B cell (primary cell): ENCODE results near the gene TIGD1. TPM values are rescaled to one million over a fixed set of nuclear protein-coding genes. Genes with fewer than 3 reads are reported as not detected.

ENCODE experiments used
- ATAC-seq: fragments of 200-7000 bp; cut with Tn5 transposase; one replicate; pipeline ENCODE4 v1.10.0; 2021; ENCODE audit warnings: low read depth, mild to moderate bottlenecking, moderate number of reproducible peaks, moderate library complexity
- CTCF ChIA-PET: fragments of 350-600 bp; sonication (Branson Sonifier 250); formaldehyde crosslinking; loops from one replicate; lab custom pipeline; 2021; ENCODE audit warnings: antibody characterized with exemption, inconsistent platforms; lab: Charles Lee
- POLR2A ChIA-PET: fragments of 350-600 bp; sonication (Branson Sonifier 250); formaldehyde crosslinking; loops from one replicate; lab custom pipeline; 2021; ENCODE audit warnings: antibody characterized with exemption; lab: Charles Lee
- DNase-seq: peaks from one replicate; pipeline ENCODE4 v3.0.0; 2013
- H2AFZ ChIP-seq: 2 replicates; pipeline ENCODE4 v1.6.1; 2012; ENCODE audit warnings: mild to moderate bottlenecking, low read depth, low read length; ENCODE audit not compliant: insufficient read depth, poor library complexity, severe bottlenecking
- H3K27ac ChIP-seq, 2 donors: 1 replicate in 1 of 2; 2 replicates in 1 of 2; pipeline ENCODE4 v1.5.1; 2012 to 2013; ENCODE audit warnings: low read length in 2 of 2, mild to moderate bottlenecking in 2 of 2, moderate library complexity in 1 of 2
- H3K27me3 ChIP-seq, 4 experiments: fragments of 200-600 bp in 1 of 4; sonication (generic) in 1 of 4; replicated peaks in 1 of 4; 1 replicate in 2 of 4; 2 replicates in 2 of 4; pipeline versions ENCODE4 v1.6.1 to v1.7.0; 2013 to 2016; ENCODE audit warnings: low read length in 3 of 4, mild to moderate bottlenecking in 2 of 4, mixed read lengths in 1 of 4, moderate library complexity in 1 of 4; ENCODE audit not compliant: insufficient read depth in 4 of 4, control insufficient read depth in 3 of 4; ENCODE audit errors: control extremely low read depth in 1 of 4
- H3K36me3 ChIP-seq, 2 experiments: replicated peaks in 1 of 2; 1 replicate in 1 of 2; 2 replicates in 1 of 2; pipeline versions ENCODE4 v1.6.1 to v1.7.1; 2013; ENCODE audit warnings: low read length in 1 of 2; ENCODE audit not compliant: insufficient read depth in 2 of 2, control insufficient read depth in 1 of 2; ENCODE audit errors: control extremely low read depth in 1 of 2, extremely low read depth in 1 of 2
- H3K4me1 ChIP-seq, 2 donors: fragments of 200-600 bp in 1 of 2; sonication (generic) in 1 of 2; 1 replicate in 1 of 2; 2 replicates in 1 of 2; pipeline versions ENCODE4 v1.5.1 to v1.6.1; 2013 to 2017; ENCODE audit warnings: low read length in 2 of 2; ENCODE audit not compliant: control insufficient read depth in 2 of 2, insufficient read depth in 2 of 2
- H3K4me2 ChIP-seq: replicated peaks from 2 replicates; pipeline ENCODE3; 2012; ENCODE audit warnings: mild to moderate bottlenecking, low read depth, low read length; ENCODE audit not compliant: poor library complexity, severe bottlenecking
- H3K4me3 ChIP-seq, 5 experiments: fragments of 200-600 bp in 1 of 5; sonication (generic) in 1 of 5; 1 replicate in 3 of 5; 2 replicates in 2 of 5; pipeline versions ENCODE4 v1.5.1 to v1.7.0; 2011 to 2016; ENCODE audit warnings: low read length in 4 of 5, mild to moderate bottlenecking in 4 of 5, low read depth in 2 of 5, control low read depth in 1 of 5, moderate library complexity in 1 of 5; ENCODE audit not compliant: insufficient read depth in 1 of 5; ENCODE audit errors: control extremely low read depth in 1 of 5, extremely low read depth in 1 of 5
- H3K79me2 ChIP-seq: fragments of 200-600 bp; sonication (generic); one replicate; pipeline ENCODE4 v1.6.0; 2016; ENCODE audit warnings: low read length; ENCODE audit not compliant: control insufficient read depth, insufficient read depth
- H3K9ac ChIP-seq: fragments of 200-600 bp; sonication (generic); 2 replicates; pipeline ENCODE4 v1.6.1; 2017; ENCODE audit warnings: mild to moderate bottlenecking, low read length, moderate library complexity
- H3K9me3 ChIP-seq, 3 donors: one replicate each; pipeline versions ENCODE4 v1.6.1 to v1.7.1; 2013; ENCODE audit warnings: low read length in 2 of 3; ENCODE audit not compliant: control insufficient read depth in 2 of 3, insufficient read depth in 1 of 3; ENCODE audit errors: control extremely low read depth in 1 of 3
- H4K20me1 ChIP-seq: 2 replicates; pipeline ENCODE4 v1.6.0; 2012; ENCODE audit warnings: mild to moderate bottlenecking, low read length; ENCODE audit not compliant: insufficient read depth, control insufficient read depth, poor library complexity, severe bottlenecking
- H3K27ac Mint-ChIP-seq: one replicate; pipeline ENCODE4 v1.8.0; 2021; ENCODE audit warnings: mixed read lengths
- H3K27me3 Mint-ChIP-seq: one replicate; pipeline ENCODE4 v1.8.0; 2021; ENCODE audit warnings: mixed read lengths
- H3K4me1 Mint-ChIP-seq: one replicate; pipeline ENCODE4 v1.8.0; 2021; ENCODE audit warnings: mixed read lengths
- H3K4me3 Mint-ChIP-seq: one replicate; pipeline ENCODE4 v1.8.0; 2021; ENCODE audit warnings: mixed read lengths
- H3K9me3 Mint-ChIP-seq: one replicate; pipeline ENCODE4 v1.8.0; 2022; ENCODE audit warnings: mixed read lengths; ENCODE audit not compliant: insufficient read depth
- CTCF ChIP-seq: fragments of 200-600 bp; IDR thresholded peaks from one replicate; pipeline ENCODE4 v1.8.0; 2022; ENCODE audit warnings: antibody characterized with exemption, mild to moderate bottlenecking
- EZH2 ChIP-seq: IDR thresholded peaks from 2 replicates; pipeline ENCODE4 v1.6.1; 2012; ENCODE audit warnings: borderline replicate concordance, low read depth, mild to moderate bottlenecking, moderate library complexity, low read length; ENCODE audit not compliant: insufficient read depth, poor library complexity, severe bottlenecking
- WGBS: methylation state at CpG from one replicate; pipeline ENCODE4 v1.1.5; 2013; ENCODE audit warnings: missing lambda C conversion rate; ENCODE audit not compliant: insufficient coverage; 5-methylcytosine and 5-hydroxymethylcytosine counted together
- intact Hi-C: fragments of 100-400 bp; cut with micrococcal nuclease; formaldehyde crosslinking; loops from one replicate; pipeline ENCODE4 v1.10.0; 2022
- polyA plus RNA-seq: library from polyadenylated mRNA; depleted of rRNA; stranded (reverse); fragments of >200 nt; gene quantifications from 2 replicates; pipeline ENCODE4 v1.2.3, GENCODE V29; 2012
- total RNA-seq, 2 donors: library from RNA; stranded (reverse); fragments of 120-200 nt in 1 of 2; gene quantifications; 1 replicate in 1 of 2; 2 replicates in 1 of 2; pipeline versions ENCODE4 v1.2.3 to v1.2.4, GENCODE V29; 2013 to 2022

The TIGD1 gene
- total and polyA plus RNA-seq, 2 donors (not counting 1 experiment from before 2014, with no cell fraction given): 7.6 to 13.6 TPM

- Histone ChIP-seq H3K4me2 (peak overlapping the region; percentile 85), H3K9me3 (peaks cover 0 to 16% (median 0%) of the 10 kb centered on the region in 3 donors), H3K79me2 (no peaks in the 10 kb centered on the region), H3K27me3 (peaks cover 0 to 50% (median 22%) of the 10 kb centered on the region in 4 experiments), H4K20me1 (no peaks in the 10 kb centered on the region), H3K36me3 (no peaks in the 10 kb centered on the region), H3K9ac (peak overlapping the region; percentile 51), H3K4me1 (peaks cover 30 to 32% of the 10 kb centered on the region in 2 donors), H2AFZ (peak overlapping the region; percentile 64), H3K4me3 (peak overlapping the region in 3 of 5 experiments; percentile 32 to 58 (median 43)), H3K27ac (no peak overlapping the region)
- ATAC-seq: peak; percentile 74
- no peaks in the 10 kb centered on the region for H3K9me3 Mint-ChIP-seq
- ChIA-PET POLR2A (no interaction called here), CTCF (interaction anchor here (0.8 to 2.0 kb wide), 5 partner anchors 9 to 615 kb away, joined by 3 to 5 read pairs (median 3); no protein-coding TSS in a partner anchor)
- 9% methylated on average over 66 of the region's 66 CpGs for WGBS
- no peak overlapping the region for H3K27ac Mint-ChIP-seq
- peak overlapping the region; percentile 74 for H3K4me3 Mint-ChIP-seq
- peaks cover 17% of the 10 kb centered on the region for H3K4me1 Mint-ChIP-seq
- peak; percentile 94 for TF ChIP-seq CTCF
- TF ChIP-seq EZH2: no peak
- peak; percentile 78 for DNase-seq
- peaks cover 26% of the 10 kb centered on the region for H3K27me3 Mint-ChIP-seq
- intact Hi-C loops: loop anchor here (5.0 kb wide), 1 partner anchor 615 kb away; no protein-coding TSS in a partner anchor
Measured at GRCh38 chr2:232521959-232522622, 28.3 kb downstream of the TIGD1 start.

GRCh38 chr2:232521098-232521497 lies 29.3 kb downstream of the TIGD1 start:
- H3K4me3 Mint-ChIP-seq: peak overlapping the region; percentile 74
- Histone ChIP-seq H3K4me3 (no peak overlapping the region), H3K36me3 (no peaks in the 10 kb centered on the region), H3K9ac (no peak overlapping the region), H3K79me2 (no peaks in the 10 kb centered on the region), H3K27me3 (peaks cover 0 to 50% (median 22%) of the 10 kb centered on the region in 4 experiments), H2AFZ (no peak overlapping the region), H4K20me1 (no peaks in the 10 kb centered on the region), H3K27ac (no peak overlapping the region), H3K4me1 (peaks cover 30 to 32% of the 10 kb centered on the region in 2 donors), H3K9me3 (peaks cover 0 to 16% (median 0%) of the 10 kb centered on the region in 3 donors), H3K4me2 (no peak overlapping the region)
- DNase-seq (no peak), ATAC-seq (no peak)
- ChIA-PET POLR2A (no interaction called here), CTCF (interaction anchor here (1.3 to 2.0 kb wide), 3 partner anchors 8 to 25 kb away, joined by 3 to 5 read pairs (median 4); no protein-coding TSS in a partner anchor)
- peaks cover 20% of the 10 kb centered on the region for H3K27me3 Mint-ChIP-seq
- intact Hi-C loops: loop anchor here (5.0 kb wide), 1 partner anchor 614 kb away; no protein-coding TSS in a partner anchor
- H3K27ac Mint-ChIP-seq: no peak overlapping the region
- peaks cover 17% of the 10 kb centered on the region for H3K4me1 Mint-ChIP-seq
- WGBS: 90% methylated on average over 14 of the region's 14 CpGs
- no peak for TF ChIP-seq CTCF
- no peak for TF ChIP-seq EZH2
- no peaks in the 10 kb centered on the region for H3K9me3 Mint-ChIP-seq
